Fibroblast of mammary gland (primary cell): ENCODE data around the gene HSPB6.

ENCODE experiments used
- DNase-seq: peaks from one replicate; pipeline ENCODE4 v3.0.0-alpha.2; 2010; ENCODE audit warnings: low read depth
- H3K4me3 ChIP-seq: 2 replicates; pipeline ENCODE4 v1.5.1; 2011; ENCODE audit warnings: low read depth, mild to moderate bottlenecking, low read length, moderate library complexity; ENCODE audit not compliant: control insufficient read depth
- TF ChIP-seq, protein P1 (sequence below): conservative IDR thresholded peaks from 2 replicates; pipeline ENCODE4 v1.5.1; 2011; ENCODE audit warnings: low read depth, low read length, inconsistent platforms; ENCODE audit not compliant: control insufficient read depth, insufficient read depth

HSPB6 gene

DNA sequence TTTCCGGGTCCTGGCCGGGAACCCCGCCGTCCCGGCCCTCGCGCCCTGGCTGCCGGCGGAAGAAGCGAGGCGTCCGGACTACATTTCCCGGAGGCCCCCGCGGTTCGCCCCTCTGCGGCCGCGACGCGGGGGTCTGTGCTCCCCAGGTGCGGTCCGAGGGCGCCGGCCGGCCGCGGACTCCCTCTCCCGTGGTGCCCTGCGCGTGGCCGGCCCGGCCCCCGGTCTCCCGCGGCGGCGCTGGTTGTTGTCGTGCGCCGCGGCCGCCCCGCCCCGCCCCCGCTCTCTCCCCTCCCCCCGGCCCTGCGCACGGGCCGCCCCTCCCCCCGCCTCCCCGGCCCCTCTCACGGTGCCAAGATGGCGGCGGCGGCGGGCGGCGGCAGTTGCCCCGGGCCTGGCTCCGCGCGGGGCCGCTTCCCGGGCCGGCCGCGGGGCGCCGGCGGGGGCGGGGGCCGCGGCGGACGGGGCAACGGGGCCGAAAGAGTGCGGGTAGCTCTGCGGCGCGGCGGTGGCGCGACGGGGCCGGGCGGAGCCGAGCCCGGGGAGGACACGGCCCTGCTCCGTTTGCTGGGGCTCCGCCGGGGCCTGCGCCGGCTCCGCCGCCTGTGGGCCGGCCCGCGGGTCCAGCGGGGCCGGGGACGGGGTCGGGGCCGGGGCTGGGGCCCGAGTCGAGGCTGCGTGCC is 39.0 kb downstream of the HSPB6 start, which contains the start of gene KMT2B:
TSS of gene KMT2B (plus strand) at position 339 of the 680 bp plus-strand sequence. CDS start at position 355, 16 bp downstream.
- no peak for DNase-seq
- TF ChIP-seq, protein P1, sequence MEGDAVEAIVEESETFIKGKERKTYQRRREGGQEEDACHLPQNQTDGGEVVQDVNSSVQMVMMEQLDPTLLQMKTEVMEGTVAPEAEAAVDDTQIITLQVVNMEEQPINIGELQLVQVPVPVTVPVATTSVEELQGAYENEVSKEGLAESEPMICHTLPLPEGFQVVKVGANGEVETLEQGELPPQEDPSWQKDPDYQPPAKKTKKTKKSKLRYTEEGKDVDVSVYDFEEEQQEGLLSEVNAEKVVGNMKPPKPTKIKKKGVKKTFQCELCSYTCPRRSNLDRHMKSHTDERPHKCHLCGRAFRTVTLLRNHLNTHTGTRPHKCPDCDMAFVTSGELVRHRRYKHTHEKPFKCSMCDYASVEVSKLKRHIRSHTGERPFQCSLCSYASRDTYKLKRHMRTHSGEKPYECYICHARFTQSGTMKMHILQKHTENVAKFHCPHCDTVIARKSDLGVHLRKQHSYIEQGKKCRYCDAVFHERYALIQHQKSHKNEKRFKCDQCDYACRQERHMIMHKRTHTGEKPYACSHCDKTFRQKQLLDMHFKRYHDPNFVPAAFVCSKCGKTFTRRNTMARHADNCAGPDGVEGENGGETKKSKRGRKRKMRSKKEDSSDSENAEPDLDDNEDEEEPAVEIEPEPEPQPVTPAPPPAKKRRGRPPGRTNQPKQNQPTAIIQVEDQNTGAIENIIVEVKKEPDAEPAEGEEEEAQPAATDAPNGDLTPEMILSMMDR: no peak
- peak within 1 kb of the TSS; percentile 82 for H3K4me3 ChIP-seq

DNA sequence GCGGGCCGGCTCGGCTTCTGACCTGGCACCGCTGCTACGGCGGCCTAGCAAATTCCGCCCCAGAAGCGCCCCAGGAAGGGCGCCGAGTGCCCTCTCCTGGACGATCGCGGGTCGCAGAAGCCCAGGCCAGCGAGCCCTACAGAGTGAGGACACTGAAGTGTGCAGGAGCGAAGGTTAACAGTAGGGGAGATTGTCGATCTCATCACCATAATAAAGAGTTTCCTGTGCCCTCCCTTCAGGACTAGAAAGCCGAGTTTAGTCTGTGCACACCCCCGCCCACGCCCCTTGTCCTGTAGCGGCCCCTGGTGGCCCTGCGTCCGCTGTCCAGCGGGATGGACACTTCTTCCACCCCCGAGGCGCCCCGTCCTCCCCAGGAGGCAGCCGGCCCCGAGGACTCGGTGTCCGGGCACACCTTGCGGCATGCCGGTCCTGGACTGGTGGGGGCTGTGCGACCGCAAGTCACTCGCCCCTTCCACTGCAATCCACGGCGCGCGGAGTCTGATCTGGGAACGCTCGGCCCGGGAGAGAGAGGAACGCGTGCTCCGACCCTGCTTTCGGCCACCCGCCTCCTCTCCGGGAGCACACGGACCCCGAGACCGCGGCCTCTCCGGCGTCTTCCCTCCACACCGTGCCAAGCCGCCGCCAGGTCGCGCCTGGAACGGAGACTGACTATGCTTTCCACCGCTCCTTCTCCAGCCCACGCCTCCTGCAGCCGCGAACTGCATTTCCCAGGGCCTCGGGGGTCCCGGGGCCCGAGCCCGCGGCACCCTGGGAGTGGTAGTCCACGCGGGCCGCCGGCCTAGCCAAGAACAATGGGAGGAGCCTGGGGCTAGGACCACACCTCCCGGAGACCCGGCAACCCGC is 39.8 kb downstream of the HSPB6 start:
- peak; percentile 92 for DNase-seq
- H3K4me3 ChIP-seq: peak overlapping the region; percentile 75
- TF ChIP-seq, protein P1: peak; percentile 66

- no peak for DNase-seq
- TF ChIP-seq, protein P1: no peak
- peak overlapping the region; percentile 75 for H3K4me3 ChIP-seq
These were observed 40.6 kb downstream of the HSPB6 start for GRCh38 chr19:35715981-35716800.

DNA sequence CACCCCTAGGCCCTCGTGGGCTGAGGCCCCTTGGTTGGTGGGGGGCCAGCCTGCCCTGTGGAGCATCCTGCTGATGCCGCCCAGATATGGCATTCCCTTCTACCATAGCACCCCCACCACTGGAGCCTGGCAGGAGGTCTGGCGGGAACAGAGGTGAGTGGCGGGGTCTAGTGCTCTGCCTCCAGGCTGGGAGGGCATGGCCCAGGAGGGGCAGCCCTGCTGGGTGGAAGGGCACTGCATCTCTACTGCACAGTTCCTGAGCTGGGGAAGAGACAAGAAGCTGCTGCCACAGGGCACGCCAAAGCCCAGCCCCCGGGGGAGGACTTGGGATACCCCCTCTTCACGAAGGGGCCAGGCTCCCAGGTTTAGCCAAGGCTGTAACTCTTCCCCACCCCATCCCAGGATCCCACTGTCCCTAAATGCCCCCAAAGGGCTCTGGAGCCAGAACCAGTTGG is 41.4 kb downstream of the HSPB6 start:
- no peak overlapping the region for H3K4me3 ChIP-seq
- DNase-seq: no peak
- TF ChIP-seq, protein P1: no peak

GRCh38 chr19:35714601-35715354 is 42.1 kb downstream of the HSPB6 start:
- no peak for DNase-seq
- TF ChIP-seq, protein P1: no peak
- no peak overlapping the region for H3K4me3 ChIP-seq

GRCh38 chr19:35713904-35714495 is 42.8 kb downstream of the HSPB6 start:
- H3K4me3 ChIP-seq: no peak overlapping the region
- DNase-seq: no peak
- TF ChIP-seq, protein P1: no peak
